ENCODE measurements around the gene PRLH.

The PRLH gene

GRCh38 chr2:237539681-237540080, 26.7 kb upstream of the PRLH start:
- no peak for DNase-seq (ENCODE audit: low read depth)

DNA sequence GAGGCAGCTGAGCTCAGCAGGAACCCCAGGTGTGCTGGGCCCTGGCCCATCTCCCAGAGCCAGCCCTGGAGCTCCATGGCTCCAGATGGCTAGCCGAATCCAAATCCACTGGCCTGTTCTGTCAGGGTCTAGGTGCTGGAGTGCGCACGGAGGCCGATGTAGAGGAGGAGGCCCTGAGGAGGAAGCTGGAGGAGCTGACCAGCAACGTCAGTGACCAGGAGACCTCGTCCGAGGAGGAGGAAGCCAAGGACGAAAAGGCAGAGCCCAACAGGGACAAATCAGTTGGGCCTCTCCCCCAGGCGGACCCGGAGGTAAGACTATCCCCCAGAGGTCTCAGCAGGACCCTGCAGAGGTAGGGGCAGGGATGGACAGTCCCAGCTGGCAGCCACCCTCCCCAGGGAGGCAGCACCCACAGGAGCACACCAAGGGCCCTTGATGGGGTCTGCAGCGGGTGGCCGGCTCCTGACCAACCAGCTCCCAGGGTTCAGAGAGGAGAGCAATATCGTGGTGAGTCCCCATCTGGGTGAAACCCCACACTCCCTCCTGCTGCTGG, 26.1 kb upstream of the PRLH start:
- no peak for DNase-seq (ENCODE audit: low read depth)

DNA sequence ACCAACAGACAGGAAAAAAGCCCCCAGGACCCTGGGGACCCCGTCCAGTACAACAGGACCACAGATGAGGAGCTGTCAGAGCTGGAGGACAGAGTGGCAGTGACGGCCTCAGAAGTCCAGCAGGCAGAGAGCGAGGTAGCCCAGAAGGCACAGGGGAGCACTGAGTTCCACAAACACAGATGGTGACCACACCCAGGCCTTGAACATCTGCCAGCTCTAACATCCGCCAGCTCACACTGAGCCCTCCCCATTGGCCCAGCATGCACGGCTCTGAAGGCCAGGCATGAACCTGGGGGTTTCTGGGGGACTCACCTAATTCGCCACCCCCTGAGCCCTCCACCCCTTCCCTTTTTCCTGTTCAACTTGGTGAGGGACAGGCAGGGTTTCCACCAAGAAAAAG, 25.6 kb upstream of the PRLH start:
- DNase-seq (ENCODE audit: low read depth) = no peak

GRCh38 chr2:237541243-237541642, 25.1 kb upstream of the PRLH start:
- no peak for DNase-seq (ENCODE audit: low read depth)

DNA sequence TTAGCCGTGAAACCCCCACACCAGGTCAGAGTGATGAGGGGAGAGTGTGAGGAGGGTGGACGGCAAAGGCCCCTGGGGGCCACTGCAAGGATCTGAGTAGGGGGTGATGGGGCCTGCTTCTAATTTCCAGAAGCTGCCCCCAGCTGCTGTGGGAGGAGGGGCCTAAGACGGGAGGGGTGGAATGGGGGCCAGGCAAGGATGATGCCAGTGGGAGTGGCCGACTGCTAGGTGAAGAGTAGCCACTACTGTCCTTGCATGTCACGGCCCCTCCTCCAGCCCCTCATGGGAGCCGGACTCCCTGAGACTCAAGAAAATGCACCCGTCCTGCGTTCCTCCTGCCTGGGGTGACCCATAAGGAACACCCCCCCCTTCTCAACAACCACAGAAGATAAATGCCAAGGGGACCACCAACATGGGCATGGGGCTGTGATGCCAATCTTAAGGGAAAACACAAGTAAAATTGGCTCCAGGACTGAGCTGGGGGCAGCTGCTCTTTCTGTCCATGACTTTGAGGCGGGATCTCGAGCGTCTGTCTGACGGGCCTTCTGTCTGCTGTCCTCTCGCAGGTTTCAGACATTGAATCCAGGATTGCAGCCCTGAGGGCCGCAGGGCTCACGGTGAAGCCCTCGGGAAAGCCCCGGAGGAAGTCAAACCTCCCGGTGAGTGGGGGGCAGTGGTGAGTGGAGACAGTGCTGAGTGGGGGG, 24.2 kb upstream of the PRLH start:
- DNase-seq (ENCODE audit: low read depth) = no peak

- no peak for DNase-seq (ENCODE audit: low read depth)
Measured at GRCh38 chr2:237546040-237546875, 20.1 kb upstream of the PRLH start.

DNA sequence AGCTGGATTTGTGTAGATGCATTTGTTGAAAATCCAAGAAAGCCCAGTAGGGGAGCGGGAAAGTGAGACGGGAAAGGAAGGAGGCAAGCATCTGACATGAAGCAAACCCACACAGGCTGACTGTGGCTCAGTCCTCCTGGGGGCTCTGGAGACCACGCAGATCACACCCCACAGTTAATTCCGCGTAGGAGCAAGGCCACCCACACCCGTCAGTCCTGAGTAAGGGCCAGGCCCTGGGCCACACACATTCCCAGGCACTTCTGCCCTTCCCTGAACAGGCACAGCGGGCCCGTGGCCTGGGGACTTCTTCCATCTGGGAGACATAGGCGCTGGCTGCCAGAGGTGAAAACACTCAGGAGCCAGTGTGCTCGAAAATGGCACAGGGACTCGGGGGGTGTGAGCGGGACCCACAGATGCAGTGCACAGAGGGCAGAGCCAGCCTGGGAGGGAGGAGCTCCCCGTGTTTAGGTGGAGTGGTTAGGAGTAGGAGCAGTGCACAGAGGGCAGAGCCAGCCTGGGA, 19.4 kb upstream of the PRLH start:
- no peak for DNase-seq (ENCODE audit: low read depth)

GRCh38 chr2:237547841-237548416, 18.4 kb upstream of the PRLH start:
- DNase-seq (ENCODE audit: low read depth) = no peak

DNA sequence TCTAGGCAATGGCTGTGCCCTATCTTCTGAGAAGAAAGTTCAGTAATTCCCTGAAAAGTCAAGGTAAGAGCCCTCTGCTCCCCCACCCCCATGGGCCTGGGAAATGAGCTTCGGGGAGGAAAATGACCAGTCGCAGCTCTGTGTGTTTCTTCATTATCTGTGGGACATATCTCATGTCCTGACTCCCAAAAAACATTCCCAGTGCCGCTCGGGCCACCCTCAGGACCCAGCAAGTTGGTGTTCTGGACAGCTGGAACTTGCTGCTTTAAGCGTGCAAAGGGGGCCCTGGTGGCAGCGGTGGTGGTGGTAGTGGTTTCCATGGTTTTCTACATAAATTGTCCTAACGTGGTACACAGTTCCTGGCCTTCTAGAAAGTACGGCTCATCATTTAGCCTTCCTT, 17.2 kb upstream of the PRLH start:
- DNase-seq (ENCODE audit: low read depth) = no peak

DNA sequence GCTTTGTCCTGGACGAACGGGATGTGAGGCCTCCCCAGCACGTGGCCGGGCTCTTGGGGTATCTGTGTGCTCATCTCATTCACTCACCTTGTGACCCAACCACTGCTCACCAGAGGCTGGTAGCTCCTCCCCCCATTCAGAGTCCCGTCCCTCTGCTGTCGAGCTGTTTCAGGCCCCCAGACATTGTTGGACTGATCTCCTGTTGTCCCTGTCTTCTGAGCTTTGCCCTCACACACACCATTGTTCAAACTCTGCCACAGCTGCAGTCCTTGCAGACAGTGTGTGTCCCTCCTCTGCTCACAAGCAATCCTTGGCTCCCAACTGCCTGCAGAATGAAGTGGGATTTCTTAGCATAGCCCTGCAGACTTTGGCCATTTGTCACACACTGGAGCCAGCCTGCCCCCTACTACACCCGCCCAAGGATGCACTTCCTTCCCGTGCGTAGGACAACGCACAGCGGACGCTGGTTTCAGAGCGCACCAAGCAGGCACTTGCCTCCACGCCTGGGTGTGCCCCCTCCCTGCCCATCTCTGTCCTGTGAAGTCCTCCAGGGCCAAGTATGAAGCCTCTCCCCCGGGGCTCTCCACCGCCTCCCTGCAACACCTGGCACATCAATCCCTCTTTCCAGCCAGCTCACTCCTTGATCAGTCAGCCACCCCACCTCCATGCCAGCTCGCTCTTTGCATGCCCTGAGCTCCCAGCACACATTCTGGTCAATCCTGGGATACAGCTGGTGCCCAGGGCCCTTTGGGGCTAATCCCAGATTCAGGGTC, 16.5 kb upstream of the PRLH start:
- no peak for DNase-seq (ENCODE audit: low read depth)

GRCh38 chr2:237551071-237551574, 15.3 kb upstream of the PRLH start:
- no peak for DNase-seq (ENCODE audit: low read depth)

DNA sequence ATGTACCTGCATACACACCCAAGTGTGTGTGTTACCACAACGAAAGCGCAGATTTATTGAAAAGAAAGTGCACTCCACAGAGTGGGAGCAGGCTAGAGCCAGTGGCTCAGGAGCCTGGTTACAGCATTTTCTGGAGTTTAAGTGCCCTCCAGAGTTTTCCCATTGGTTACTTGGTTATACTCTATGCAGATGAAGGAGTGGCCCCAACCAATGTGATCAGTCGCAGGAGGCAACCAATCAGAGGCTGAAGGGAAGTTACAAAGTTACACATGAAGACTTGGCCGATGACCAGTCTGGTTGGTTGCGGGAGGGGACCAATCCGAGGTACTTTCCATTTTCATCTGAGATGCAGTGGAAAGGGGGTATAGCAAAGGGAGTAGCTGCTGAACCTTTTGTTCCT, 13.5 kb upstream of the PRLH start:
- no peak for DNase-seq (ENCODE audit: low read depth)

- DNase-seq (ENCODE audit: low read depth) = no peak
Measured at GRCh38 chr2:237553948-237554347, 12.4 kb upstream of the PRLH start.

DNA sequence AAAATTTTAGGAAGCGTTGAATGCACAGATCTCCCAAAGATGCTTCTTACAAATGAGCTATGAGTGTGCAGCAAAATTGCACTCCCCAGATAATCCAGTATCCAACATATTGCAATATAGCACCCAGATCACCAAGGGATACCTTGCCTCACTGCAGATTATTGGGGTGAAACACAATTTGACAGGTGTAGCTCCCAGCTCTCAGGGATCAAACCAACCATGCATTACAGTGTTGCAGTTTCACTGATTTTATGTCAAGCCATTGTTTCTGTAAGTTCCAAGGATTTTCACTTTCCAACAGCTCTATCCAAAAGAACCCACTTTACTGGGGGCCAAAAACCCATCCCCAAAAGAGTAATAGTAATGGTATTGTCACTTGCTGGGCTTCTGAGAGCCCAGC, 10.8 kb upstream of the PRLH start:
- DNase-seq (ENCODE audit: low read depth) = no peak

GRCh38 chr2:237556773-237557632, 9.4 kb upstream of the PRLH start:
- no peak for DNase-seq (ENCODE audit: low read depth)

GRCh38 chr2:237557633-237558015, 8.8 kb upstream of the PRLH start:
- DNase-seq (ENCODE audit: low read depth) = no peak

DNA sequence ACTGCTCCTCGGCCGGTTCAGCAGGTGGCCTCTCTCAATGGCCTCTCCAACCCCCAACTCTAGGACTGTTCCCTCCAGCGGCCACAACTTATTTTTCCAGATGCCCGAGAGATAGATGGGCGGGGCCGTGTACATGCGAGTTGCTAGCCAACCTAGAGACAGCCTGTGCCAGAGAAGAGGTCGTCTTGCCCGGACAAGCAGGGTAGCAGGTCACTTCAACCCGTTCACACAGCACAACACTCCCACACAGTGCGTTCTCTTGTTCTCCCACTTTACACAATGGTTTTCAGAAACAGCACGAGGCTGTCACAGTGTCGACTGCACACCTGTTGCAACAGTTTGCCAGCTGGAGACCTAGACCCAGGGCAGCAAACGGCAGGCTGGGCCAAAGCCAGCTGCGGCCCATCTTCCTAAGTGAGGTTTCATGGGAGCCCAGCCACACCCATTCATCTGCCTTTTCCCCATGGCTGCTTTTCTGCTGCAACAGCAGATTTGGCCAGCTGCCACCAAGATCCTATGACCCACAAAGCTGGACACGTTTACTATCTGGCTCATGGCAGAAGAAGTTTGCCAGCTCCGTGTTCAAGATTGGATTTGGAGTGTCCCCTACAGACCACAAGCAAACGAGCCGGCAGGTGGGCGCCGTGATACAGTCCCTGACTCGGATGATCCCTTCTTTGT, 7.3 kb upstream of the PRLH start:
- DNase-seq (ENCODE audit: low read depth) = no peak

GRCh38 chr2:237561221-237561620, 5.2 kb upstream of the PRLH start:
- no peak for DNase-seq (ENCODE audit: low read depth)

GRCh38 chr2:237563816-237564215, 2.6 kb upstream of the PRLH start:
- DNase-seq (ENCODE audit: low read depth) = no peak

DNA sequence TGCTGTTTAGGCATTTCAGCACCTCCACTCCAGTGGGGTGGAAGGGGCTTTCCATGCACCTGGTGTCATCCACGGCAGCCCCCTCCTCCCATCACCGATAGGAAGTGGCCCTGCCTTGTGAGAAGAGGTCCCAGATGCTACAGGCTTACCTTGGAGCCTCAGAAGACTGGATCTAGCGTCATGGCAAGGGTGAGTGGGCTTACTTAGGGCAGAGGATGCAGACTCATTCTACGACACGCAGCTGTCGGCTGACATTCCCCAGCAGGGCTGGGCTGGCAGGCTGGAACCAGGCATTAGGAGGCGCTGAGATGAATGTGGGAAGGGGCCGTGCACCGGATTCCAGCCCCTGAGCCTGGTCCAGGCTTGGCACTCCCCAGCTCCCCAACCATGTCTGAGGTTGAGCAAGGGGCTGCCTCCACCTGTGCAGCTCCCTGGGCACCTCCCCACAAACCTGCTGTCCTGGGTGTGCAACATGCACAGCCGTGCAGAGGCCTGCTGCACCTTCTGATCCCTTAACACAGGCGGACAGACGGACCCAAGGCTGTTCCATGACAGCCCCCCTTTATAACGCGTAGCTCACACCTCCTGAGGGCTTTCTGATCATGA, 1.7 kb upstream of the PRLH start:
- DNase-seq (ENCODE audit: low read depth) = no peak

Measured in HS-27A (cell line).